HepG2 (cell line): ENCODE data around the gene SMIM36. TPM values are rescaled to one million over a fixed set of nuclear protein-coding genes. Genes with fewer than 3 reads are reported as not detected.

Experiments used
- ESRRA ChIP-seq: sonication (generic); formaldehyde crosslinking; IDR thresholded peaks from 2 replicates; pipeline ENCODE4 v1.5.1; 2020; ENCODE audit warnings: mild to moderate bottlenecking, low read depth, missing genetic modification reagents
- ETV5 ChIP-seq: IDR thresholded peaks from 2 replicates; pipeline ENCODE4 v1.6.1; 2018; ENCODE audit warnings: missing biosample characterization, missing genetic modification reagents, inconsistent platforms, borderline replicate concordance
- HNF4A ChIP-seq: sonication (generic); formaldehyde crosslinking; IDR thresholded peaks from 2 replicates; pipeline ENCODE4 v1.4.0; 2020; ENCODE audit warnings: missing genetic modification reagents
- MXD4 ChIP-seq: IDR thresholded peaks from 2 replicates; pipeline ENCODE4 v1.6.1; 2016; ENCODE audit warnings: mild to moderate bottlenecking, missing biosample characterization, missing genetic modification reagents
- NFE2L2 ChIP-seq: fragments of 150-350 bp; IDR thresholded peaks from 2 replicates; pipeline ENCODE4 v1.6.1; 2014; ENCODE audit warnings: low read length
- NPAS2 ChIP-seq: sonication (generic); formaldehyde crosslinking; IDR thresholded peaks from 2 replicates; pipeline ENCODE4 v1.8.0; 2022; ENCODE audit warnings: mild to moderate bottlenecking, missing genetic modification reagents, borderline replicate concordance
- PHB2 ChIP-seq: fragments of 450-650 bp; IDR thresholded peaks from 2 replicates; pipeline ENCODE4 v1.6.1; 2018; ENCODE audit not compliant: partially characterized antibody
- SIN3B ChIP-seq: fragments of 150-350 bp; IDR thresholded peaks from 2 replicates; pipeline ENCODE4 v1.6.1; 2014; ENCODE audit warnings: low read length
- TAF15 ChIP-seq: fragments of 200-400 bp; formaldehyde crosslinking; IDR thresholded peaks from one replicate; pipeline ENCODE4 v1.6.1; 2018; ENCODE audit warnings: mild to moderate bottlenecking, low read depth, low read length; ENCODE audit not compliant: poor library complexity, severe bottlenecking
- ZEB1 ChIP-seq: IDR thresholded peaks from 2 replicates; pipeline ENCODE4 v1.6.1; 2012; ENCODE audit warnings: mild to moderate bottlenecking, low read depth, inconsistent platforms; ENCODE audit not compliant: insufficient replicate concordance
- ZNF343 ChIP-seq: sonication (generic); formaldehyde crosslinking; IDR thresholded peaks from 2 replicates; pipeline ENCODE4 v1.4.0; 2020; ENCODE audit warnings: mild to moderate bottlenecking, missing genetic modification reagents
- ZNF382 ChIP-seq: sonication (generic); formaldehyde crosslinking; IDR thresholded peaks from 2 replicates; pipeline ENCODE4 v1.5.0; 2020; ENCODE audit warnings: missing genetic modification reagents, mild to moderate bottlenecking, borderline replicate concordance
- ZNF615 ChIP-seq: sonication (generic); formaldehyde crosslinking; IDR thresholded peaks from 2 replicates; pipeline ENCODE4 v1.5.0; 2020; ENCODE audit warnings: mild to moderate bottlenecking, missing genetic modification reagents, borderline replicate concordance
- ZNF670 ChIP-seq: sonication (generic); formaldehyde crosslinking; IDR thresholded peaks from 2 replicates; pipeline ENCODE4 v1.8.0; 2022; ENCODE audit warnings: mild to moderate bottlenecking, missing genetic modification reagents, borderline replicate concordance
- ZNF772 ChIP-seq: sonication (generic); formaldehyde crosslinking; IDR thresholded peaks from 2 replicates; pipeline ENCODE4 v1.5.0; 2020; ENCODE audit warnings: mild to moderate bottlenecking, missing genetic modification reagents
- polyA plus RNA-seq, 8 experiments: library from polyadenylated mRNA; depleted of rRNA in 3 of 8; stranded (reverse) in 7 of 8; unstranded in 1 of 8; fragments of >200 nt; fragmentation: Illumina TruSeq in 4 of 8; extraction: Trizol in 4 of 8; gene quantifications; 2 replicates each; pipeline versions ENCODE4 v1.2.1 to v1.2.3, GENCODE V29; 2011 to 2016; ENCODE audit warnings: low read depth in 4 of 8, missing spikeins in 1 of 8, mixed read lengths in 1 of 8; ENCODE audit not compliant: insufficient read depth in 1 of 8
- total RNA-seq, 5 experiments: library from RNA; depleted of rRNA; stranded (reverse); fragments of >200 nt; fragmentation: Illumina TruSeq; extraction: Trizol; gene quantifications; 2 replicates each; pipeline ENCODE4 v1.2.3, GENCODE V29; 2016; ENCODE audit warnings: low read depth in 1 of 5
- TF ChIP-seq, protein P1 (sequence below): sonication (generic); formaldehyde crosslinking; IDR thresholded peaks from 2 replicates; pipeline ENCODE4 v1.5.1; 2020; ENCODE audit warnings: mild to moderate bottlenecking, missing genetic modification reagents
- TF ChIP-seq, protein P2 (sequence below): fragments of 450-650 bp; IDR thresholded peaks from 2 replicates; pipeline ENCODE4 v1.6.1; 2016
- TF ChIP-seq, protein P3 (sequence below): sonication (generic); formaldehyde crosslinking; IDR thresholded peaks from 2 replicates; pipeline ENCODE4 v1.4.0; 2020; ENCODE audit warnings: missing genetic modification reagents
- TF ChIP-seq, protein P4 (sequence below): sonication (generic); formaldehyde crosslinking; conservative IDR thresholded peaks from 2 replicates; pipeline ENCODE4 v1.4.0; 2020; ENCODE audit warnings: missing genetic modification reagents
- TF ChIP-seq, protein P5 (sequence below): sonication (generic); formaldehyde crosslinking; IDR thresholded peaks from 2 replicates; pipeline ENCODE4 v1.5.0; 2020; ENCODE audit warnings: mild to moderate bottlenecking, missing genetic modification reagents

The SMIM36 gene
- total and polyA plus RNA-seq, 2 of the 13 experiments (the other 11 are each of a cell fraction or from before 2014, with no cell fraction given), result not detected

DNA sequence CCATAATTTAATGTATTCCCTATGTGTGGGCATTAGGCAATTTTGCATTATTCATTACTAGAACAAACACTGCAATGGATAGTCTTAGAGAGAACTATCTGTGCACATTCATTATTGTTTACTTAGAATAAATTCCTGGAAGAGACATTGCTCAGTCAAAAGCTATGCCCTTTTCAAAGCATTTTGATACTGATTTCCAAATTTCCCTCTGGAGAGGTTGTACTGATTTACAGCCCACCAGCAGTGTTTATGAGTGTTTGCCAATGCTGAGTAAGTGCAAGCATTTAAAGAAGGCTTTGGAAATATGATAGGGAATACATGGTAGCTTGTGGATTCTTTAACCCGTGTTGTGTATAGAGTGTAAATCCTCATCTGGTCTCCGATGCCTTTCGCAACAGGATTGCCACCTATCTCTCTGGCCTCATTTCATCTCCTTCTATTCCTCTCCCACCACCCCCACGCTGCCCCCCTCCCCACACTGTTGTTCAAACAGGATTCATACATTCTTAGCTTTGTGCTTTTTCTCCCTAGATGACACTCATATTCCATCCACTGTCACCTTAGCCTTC, 56.3 kb downstream of the SMIM36 start (continued):
- TF ChIP-seq ZNF343 (CRISPR knock-in tag) (no peak), ESRRA (no peak), MXD4 (no peak), ZNF382 (CRISPR knock-in tag) (no peak), ZNF670 (CRISPR knock-in tag) (no peak), PHB2 (no peak), HNF4A (CRISPR knock-in tag) (peak; percentile 31; the same call in 1 of the 2 replicates), ZNF615 (CRISPR knock-in tag) (no peak), NPAS2 (CRISPR knock-in tag) (no peak), ETV5 (0 out of 2 replicates have a peak, but pooled peaks have one; percentile 13), ZNF772 (CRISPR knock-in tag) (no peak), SIN3B (no peak), NFE2L2 (no peak), ZEB1 (no peak), TAF15 (no peak)
- TF ChIP-seq, protein P1, sequence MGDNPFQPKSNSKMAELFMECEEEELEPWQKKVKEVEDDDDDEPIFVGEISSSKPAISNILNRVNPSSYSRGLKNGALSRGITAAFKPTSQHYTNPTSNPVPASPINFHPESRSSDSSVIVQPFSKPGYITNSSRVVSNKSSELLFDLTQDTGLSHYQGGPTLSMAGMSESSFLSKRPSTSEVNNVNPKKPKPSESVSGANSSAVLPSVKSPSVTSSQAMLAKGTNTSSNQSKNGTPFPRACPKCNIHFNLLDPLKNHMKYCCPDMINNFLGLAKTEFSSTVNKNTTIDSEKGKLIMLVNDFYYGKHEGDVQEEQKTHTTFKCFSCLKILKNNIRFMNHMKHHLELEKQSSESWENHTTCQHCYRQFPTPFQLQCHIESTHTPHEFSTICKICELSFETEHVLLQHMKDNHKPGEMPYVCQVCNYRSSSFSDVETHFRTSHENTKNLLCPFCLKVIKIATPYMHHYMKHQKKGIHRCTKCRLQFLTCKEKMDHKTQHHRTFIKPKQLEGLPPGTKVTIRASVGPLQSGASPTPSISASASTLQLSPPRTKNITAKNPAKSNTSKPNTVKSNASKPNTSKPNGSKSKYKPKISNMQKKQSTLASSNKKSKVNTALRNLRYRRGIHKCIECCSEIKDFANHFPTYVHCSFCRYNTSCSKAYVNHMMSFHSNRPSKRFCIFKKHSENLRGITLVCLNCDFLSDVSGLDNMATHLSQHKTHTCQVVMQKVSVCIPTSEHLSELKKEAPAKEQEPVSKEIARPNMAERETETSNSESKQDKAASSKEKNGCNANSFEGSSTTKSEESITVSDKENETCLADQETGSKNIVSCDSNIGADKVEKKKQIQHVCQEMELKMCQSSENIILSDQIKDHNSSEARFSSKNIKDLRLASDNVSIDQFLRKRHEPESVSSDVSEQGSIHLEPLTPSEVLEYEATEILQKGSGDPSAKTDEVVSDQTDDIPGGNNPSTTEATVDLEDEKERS, result no peak
- TF ChIP-seq, protein P2, sequence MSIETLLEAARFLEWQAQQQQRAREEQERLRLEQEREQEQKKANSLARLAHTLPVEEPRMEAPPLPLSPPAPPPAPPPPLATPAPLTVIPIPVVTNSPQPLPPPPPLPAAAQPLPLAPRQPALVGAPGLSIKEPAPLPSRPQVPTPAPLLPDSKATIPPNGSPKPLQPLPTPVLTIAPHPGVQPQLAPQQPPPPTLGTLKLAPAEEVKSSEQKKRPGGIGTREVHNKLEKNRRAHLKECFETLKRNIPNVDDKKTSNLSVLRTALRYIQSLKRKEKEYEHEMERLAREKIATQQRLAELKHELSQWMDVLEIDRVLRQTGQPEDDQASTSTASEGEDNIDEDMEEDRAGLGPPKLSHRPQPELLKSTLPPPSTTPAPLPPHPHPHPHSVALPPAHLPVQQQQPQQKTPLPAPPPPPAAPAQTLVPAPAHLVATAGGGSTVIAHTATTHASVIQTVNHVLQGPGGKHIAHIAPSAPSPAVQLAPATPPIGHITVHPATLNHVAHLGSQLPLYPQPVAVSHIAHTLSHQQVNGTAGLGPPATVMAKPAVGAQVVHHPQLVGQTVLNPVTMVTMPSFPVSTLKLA, result no peak
- TF ChIP-seq, protein P3, sequence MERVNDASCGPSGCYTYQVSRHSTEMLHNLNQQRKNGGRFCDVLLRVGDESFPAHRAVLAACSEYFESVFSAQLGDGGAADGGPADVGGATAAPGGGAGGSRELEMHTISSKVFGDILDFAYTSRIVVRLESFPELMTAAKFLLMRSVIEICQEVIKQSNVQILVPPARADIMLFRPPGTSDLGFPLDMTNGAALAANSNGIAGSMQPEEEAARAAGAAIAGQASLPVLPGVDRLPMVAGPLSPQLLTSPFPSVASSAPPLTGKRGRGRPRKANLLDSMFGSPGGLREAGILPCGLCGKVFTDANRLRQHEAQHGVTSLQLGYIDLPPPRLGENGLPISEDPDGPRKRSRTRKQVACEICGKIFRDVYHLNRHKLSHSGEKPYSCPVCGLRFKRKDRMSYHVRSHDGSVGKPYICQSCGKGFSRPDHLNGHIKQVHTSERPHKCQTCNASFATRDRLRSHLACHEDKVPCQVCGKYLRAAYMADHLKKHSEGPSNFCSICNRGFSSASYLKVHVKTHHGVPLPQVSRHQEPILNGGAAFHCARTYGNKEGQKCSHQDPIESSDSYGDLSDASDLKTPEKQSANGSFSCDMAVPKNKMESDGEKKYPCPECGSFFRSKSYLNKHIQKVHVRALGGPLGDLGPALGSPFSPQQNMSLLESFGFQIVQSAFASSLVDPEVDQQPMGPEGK, result no peak; the same call in none of the 2 replicates
- TF ChIP-seq, protein P4, sequence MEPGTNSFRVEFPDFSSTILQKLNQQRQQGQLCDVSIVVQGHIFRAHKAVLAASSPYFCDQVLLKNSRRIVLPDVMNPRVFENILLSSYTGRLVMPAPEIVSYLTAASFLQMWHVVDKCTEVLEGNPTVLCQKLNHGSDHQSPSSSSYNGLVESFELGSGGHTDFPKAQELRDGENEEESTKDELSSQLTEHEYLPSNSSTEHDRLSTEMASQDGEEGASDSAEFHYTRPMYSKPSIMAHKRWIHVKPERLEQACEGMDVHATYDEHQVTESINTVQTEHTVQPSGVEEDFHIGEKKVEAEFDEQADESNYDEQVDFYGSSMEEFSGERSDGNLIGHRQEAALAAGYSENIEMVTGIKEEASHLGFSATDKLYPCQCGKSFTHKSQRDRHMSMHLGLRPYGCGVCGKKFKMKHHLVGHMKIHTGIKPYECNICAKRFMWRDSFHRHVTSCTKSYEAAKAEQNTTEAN (CRISPR knock-in tag), result peak; percentile 94
- TF ChIP-seq, protein P5, sequence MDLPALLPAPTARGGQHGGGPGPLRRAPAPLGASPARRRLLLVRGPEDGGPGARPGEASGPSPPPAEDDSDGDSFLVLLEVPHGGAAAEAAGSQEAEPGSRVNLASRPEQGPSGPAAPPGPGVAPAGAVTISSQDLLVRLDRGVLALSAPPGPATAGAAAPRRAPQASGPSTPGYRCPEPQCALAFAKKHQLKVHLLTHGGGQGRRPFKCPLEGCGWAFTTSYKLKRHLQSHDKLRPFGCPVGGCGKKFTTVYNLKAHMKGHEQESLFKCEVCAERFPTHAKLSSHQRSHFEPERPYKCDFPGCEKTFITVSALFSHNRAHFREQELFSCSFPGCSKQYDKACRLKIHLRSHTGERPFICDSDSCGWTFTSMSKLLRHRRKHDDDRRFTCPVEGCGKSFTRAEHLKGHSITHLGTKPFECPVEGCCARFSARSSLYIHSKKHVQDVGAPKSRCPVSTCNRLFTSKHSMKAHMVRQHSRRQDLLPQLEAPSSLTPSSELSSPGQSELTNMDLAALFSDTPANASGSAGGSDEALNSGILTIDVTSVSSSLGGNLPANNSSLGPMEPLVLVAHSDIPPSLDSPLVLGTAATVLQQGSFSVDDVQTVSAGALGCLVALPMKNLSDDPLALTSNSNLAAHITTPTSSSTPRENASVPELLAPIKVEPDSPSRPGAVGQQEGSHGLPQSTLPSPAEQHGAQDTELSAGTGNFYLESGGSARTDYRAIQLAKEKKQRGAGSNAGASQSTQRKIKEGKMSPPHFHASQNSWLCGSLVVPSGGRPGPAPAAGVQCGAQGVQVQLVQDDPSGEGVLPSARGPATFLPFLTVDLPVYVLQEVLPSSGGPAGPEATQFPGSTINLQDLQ (CRISPR knock-in tag), result no peak
